Esophagus muscularis mucosa (tissue), 3 donors: ENCODE measurements around the gene RUVBL1.

Source experiments
- POLR2A ChIP-seq: fragments of 450-650 bp; IDR thresholded peaks from one replicate; pipeline ENCODE4 v1.6.1; 2017; ENCODE audit warnings: antibody characterized with exemption, moderate library complexity, mild to moderate bottlenecking, low read depth
- POLR2AphosphoS5 ChIP-seq, 2 donors: sonication (generic); formaldehyde crosslinking; IDR thresholded peaks; one replicate each; pipeline ENCODE4 v1.6.1; 2017; ENCODE audit warnings: antibody characterized with exemption in 2 of 2
- TF ChIP-seq, protein P1 (sequence below), 3 experiments: fragments of 200-600 bp in 2 of 3; fragments of 450-650 bp in 1 of 3; sonication (generic) in 2 of 3; IDR thresholded peaks; one replicate each; pipeline ENCODE4 v1.5.1; 2017 to 2019; ENCODE audit warnings: antibody characterized with exemption in 3 of 3, mild to moderate bottlenecking in 2 of 3, moderate library complexity in 1 of 3

DNA sequence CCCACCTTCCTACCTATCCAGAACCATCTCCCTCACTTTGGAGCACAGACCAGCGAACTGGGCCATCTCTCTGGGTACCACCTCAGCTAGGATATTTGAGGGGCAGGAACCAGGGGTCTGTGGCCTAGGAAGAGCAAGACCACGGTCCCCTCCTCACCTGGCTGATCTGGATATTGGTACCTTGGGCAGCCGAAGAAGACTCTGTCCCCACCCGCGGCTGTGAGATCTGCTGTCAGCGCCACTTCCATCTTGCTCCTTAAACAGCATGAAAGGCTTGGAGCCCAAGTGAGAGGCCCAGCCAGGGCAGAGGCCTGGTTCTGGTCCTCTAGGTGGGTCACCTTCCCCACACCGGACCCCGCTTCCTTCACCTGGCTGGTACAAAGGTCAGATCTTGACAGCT, 44.7 kb downstream of the RUVBL1 start:
- TF ChIP-seq, protein P1, sequence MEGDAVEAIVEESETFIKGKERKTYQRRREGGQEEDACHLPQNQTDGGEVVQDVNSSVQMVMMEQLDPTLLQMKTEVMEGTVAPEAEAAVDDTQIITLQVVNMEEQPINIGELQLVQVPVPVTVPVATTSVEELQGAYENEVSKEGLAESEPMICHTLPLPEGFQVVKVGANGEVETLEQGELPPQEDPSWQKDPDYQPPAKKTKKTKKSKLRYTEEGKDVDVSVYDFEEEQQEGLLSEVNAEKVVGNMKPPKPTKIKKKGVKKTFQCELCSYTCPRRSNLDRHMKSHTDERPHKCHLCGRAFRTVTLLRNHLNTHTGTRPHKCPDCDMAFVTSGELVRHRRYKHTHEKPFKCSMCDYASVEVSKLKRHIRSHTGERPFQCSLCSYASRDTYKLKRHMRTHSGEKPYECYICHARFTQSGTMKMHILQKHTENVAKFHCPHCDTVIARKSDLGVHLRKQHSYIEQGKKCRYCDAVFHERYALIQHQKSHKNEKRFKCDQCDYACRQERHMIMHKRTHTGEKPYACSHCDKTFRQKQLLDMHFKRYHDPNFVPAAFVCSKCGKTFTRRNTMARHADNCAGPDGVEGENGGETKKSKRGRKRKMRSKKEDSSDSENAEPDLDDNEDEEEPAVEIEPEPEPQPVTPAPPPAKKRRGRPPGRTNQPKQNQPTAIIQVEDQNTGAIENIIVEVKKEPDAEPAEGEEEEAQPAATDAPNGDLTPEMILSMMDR (IDR thresholded peaks at IDR 0.05) = no peak
- TF ChIP-seq POLR2AphosphoS5 (IDR thresholded peaks at IDR 0.05) (no peak), POLR2A (no peak)
